ENCODE measurements around the gene TFPT. TPM values are rescaled to one million over a fixed set of nuclear protein-coding genes. Genes with fewer than 3 reads are reported as not detected.

The TFPT gene
- total and polyA plus RNA-seq, 8 donors, result 0.45 to 31.8 (median 10.9) TPM; not detected in 1

- Histone ChIP-seq H3K36me3 (no peaks in the 10 kb centered on the region), H3K27me3 (peaks cover 0 to 38% (median 19%) of the 10 kb centered on the region in 3 donors), H3K27ac (no peak overlapping the region), H3K4me3 (no peak overlapping the region), H3K4me1 (peaks cover 0 to 22% (median 13%) of the 10 kb centered on the region in 4 donors), H3K9me3 (no peaks in the 10 kb centered on the region)
- no peak for TF ChIP-seq POLR2A (IDR thresholded peaks at IDR 0.05)
- no peak for TF ChIP-seq POLR2AphosphoS5 (IDR thresholded peaks at IDR 0.05)
- TF ChIP-seq, protein P1, sequence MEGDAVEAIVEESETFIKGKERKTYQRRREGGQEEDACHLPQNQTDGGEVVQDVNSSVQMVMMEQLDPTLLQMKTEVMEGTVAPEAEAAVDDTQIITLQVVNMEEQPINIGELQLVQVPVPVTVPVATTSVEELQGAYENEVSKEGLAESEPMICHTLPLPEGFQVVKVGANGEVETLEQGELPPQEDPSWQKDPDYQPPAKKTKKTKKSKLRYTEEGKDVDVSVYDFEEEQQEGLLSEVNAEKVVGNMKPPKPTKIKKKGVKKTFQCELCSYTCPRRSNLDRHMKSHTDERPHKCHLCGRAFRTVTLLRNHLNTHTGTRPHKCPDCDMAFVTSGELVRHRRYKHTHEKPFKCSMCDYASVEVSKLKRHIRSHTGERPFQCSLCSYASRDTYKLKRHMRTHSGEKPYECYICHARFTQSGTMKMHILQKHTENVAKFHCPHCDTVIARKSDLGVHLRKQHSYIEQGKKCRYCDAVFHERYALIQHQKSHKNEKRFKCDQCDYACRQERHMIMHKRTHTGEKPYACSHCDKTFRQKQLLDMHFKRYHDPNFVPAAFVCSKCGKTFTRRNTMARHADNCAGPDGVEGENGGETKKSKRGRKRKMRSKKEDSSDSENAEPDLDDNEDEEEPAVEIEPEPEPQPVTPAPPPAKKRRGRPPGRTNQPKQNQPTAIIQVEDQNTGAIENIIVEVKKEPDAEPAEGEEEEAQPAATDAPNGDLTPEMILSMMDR (IDR thresholded peaks at IDR 0.05), result no peak
- TF ChIP-seq EP300 (IDR thresholded peaks at IDR 0.05), result no peak
- WGBS, 5 donors, result 79 to 86% (median 81%) methylated on average over 17 of the region's 17 CpGs
- DNase-seq, result no peak
- intact Hi-C loops (cut with DNase I; ENCODE audit: low total_unique reads), result no loop called here
Observed at GRCh38 chr19:54094426-54095000, 20.9 kb downstream of the TFPT start.

DNA sequence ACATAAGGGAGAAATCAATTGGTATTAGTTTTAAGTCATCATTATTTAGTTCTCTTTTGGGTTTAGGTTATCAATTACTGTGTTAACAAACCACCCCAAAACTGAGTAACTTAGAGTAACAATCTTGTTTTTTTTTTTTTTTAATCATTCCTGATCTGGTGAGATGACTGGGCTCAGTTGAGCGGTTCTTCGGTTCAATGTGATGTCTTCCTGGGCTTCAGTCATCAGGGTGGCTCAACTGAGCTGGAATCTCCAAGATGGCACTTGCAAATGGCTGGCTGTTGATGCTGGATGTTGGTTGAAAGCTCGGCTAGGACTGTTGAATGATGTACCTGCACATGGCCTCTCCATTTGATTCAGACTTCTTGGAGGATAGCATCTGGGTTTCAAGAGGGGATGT lies 31.0 kb downstream of the TFPT start:
- Histone ChIP-seq H3K9me3 (peaks cover 3 to 34% (median 24%) of the 10 kb centered on the region in 4 donors), H3K27me3 (peaks cover 0 to 4% (median 0%) of the 10 kb centered on the region in 3 donors), H3K36me3 (no peaks in the 10 kb centered on the region), H3K27ac (no peak overlapping the region), H3K4me1 (no peaks in the 10 kb centered on the region), H3K4me3 (no peak overlapping the region)
- no peak for DNase-seq
- WGBS, 5 donors, result 78 to 91% (median 83%) methylated on average over 3 of the region's 3 CpGs
- intact Hi-C loops (cut with DNase I; ENCODE audit: low total_unique reads), result no loop called here
- no peak for TF ChIP-seq EP300 (IDR thresholded peaks at IDR 0.05)
- TF ChIP-seq, protein P1 (IDR thresholded peaks at IDR 0.05), result no peak
- TF ChIP-seq POLR2A (IDR thresholded peaks at IDR 0.05), result no peak
- TF ChIP-seq POLR2AphosphoS5 (IDR thresholded peaks at IDR 0.05), result no peak

DNA sequence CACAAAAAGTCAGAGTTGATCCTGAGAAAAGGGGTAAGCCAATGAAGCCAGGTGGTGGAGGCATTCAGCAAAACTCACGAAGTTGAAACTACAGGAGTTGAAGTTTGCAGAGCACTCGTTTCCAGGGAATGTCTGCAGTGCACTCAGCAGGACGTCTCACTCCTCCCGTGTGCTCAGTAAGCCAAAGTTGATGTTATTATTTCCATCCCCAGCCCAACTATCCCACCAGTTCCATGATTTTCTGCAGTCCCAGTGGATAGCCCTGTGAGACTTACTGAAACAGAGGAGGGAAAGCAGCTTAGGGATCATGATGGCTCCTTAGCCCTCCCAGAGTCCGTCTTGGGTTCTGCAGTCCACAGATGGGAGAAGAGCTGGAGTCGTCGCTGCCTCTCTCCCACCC lies 34.4 kb downstream of the TFPT start, which contains the start of gene TARM1:
TSS of gene TARM1 (minus strand) at position 334 of the 400 bp plus-strand sequence. CDS start at position 309, 25 bp downstream.
- Histone ChIP-seq H3K4me1 (no peaks in the 10 kb centered on the region), H3K4me3 (no peak within 1 kb of the TSS), H3K27me3 (peaks cover 0 to 5% (median 0%) of the 10 kb centered on the region in 3 donors), H3K36me3 (no peaks in the 10 kb centered on the region), H3K9me3 (peaks cover 3 to 34% (median 24%) of the 10 kb centered on the region in 4 donors), H3K27ac (no peak within 1 kb of the TSS)
- WGBS, 5 donors, result 79 to 87% (median 84%) methylated on average over 7 of the region's 7 CpGs
- TF ChIP-seq, protein P1 (IDR thresholded peaks at IDR 0.05), result no peak
- TF ChIP-seq EP300 (IDR thresholded peaks at IDR 0.05) (no peak), POLR2AphosphoS5 (IDR thresholded peaks at IDR 0.05) (no peak), POLR2A (IDR thresholded peaks at IDR 0.05) (no peak)
- intact Hi-C loops (cut with DNase I; ENCODE audit: low total_unique reads), result no loop called here
- no peak for DNase-seq

- DNase-seq, result no peak
- intact Hi-C loops (cut with DNase I; ENCODE audit: low total_unique reads), result no loop called here
- Histone ChIP-seq H3K36me3 (no peaks in the 10 kb centered on the region), H3K4me1 (no peaks in the 10 kb centered on the region), H3K27ac (no peak overlapping the region), H3K9me3 (peaks cover 3 to 19% (median 12%) of the 10 kb centered on the region in 4 donors), H3K4me3 (no peak overlapping the region), H3K27me3 (peaks cover 0 to 5% (median 0%) of the 10 kb centered on the region in 3 donors)
- 68 to 79% (median 72%) methylated on average over 5 of the region's 5 CpGs for WGBS, 5 donors
- TF ChIP-seq POLR2A (IDR thresholded peaks at IDR 0.05) (no peak), EP300 (IDR thresholded peaks at IDR 0.05) (no peak), POLR2AphosphoS5 (IDR thresholded peaks at IDR 0.05) (no peak)
- TF ChIP-seq, protein P1 (IDR thresholded peaks at IDR 0.05), result no peak
Observed at GRCh38 chr19:54077334-54077733, 38.1 kb downstream of the TFPT start.
